Endodermal cell (in vitro differentiated cells): ENCODE measurements around the gene C8B. TPM values are rescaled to one million over a fixed set of nuclear protein-coding genes. Genes with fewer than 3 reads are reported as not detected.

Experiments used
- DNase-seq: peaks from one replicate; pipeline ENCODE4 v3.0.0-alpha.2; 2017
- H3K27ac ChIP-seq: 2 replicates; pipeline ENCODE4 v1.5.1; 2013; ENCODE audit warnings: mild to moderate bottlenecking, low read depth, low read length, moderate library complexity
- H3K27me3 ChIP-seq: 2 replicates; pipeline ENCODE4 v1.6.1; 2013; ENCODE audit warnings: mild to moderate bottlenecking, low read length, moderate library complexity; ENCODE audit not compliant: insufficient read depth, control insufficient read depth, poor library complexity, severe bottlenecking
- H3K36me3 ChIP-seq: 2 replicates; pipeline ENCODE4 v1.7.0; 2013; ENCODE audit warnings: mild to moderate bottlenecking, low read length, moderate library complexity; ENCODE audit not compliant: control insufficient read depth, insufficient read depth
- H3K4me1 ChIP-seq: one replicate; pipeline ENCODE4 v1.7.0; 2013; ENCODE audit warnings: low read length; ENCODE audit not compliant: control insufficient read depth, insufficient read depth
- H3K4me3 ChIP-seq: 2 replicates; pipeline ENCODE4 v1.5.1; 2013; ENCODE audit warnings: mild to moderate bottlenecking, low read length, moderate library complexity
- H3K9ac ChIP-seq: 2 replicates; pipeline ENCODE4 v1.6.1; 2013; ENCODE audit warnings: mild to moderate bottlenecking, low read length, moderate library complexity; ENCODE audit not compliant: poor library complexity, severe bottlenecking; ENCODE audit errors: extremely low read depth
- H3K9me3 ChIP-seq: 2 replicates; pipeline ENCODE4 v1.6.1; 2013; ENCODE audit warnings: mild to moderate bottlenecking, low read length, moderate library complexity; ENCODE audit not compliant: control insufficient read depth
- H3K27ac Mint-ChIP-seq: 2 replicates; pipeline ENCODE4 v1.8.0; 2020; ENCODE audit warnings: mixed read lengths
- H3K27me3 Mint-ChIP-seq: 2 replicates; pipeline ENCODE4 v1.8.0; 2021; ENCODE audit warnings: mild to moderate bottlenecking, mixed read lengths; ENCODE audit not compliant: insufficient read depth
- H3K36me3 Mint-ChIP-seq: 2 replicates; pipeline ENCODE4 v1.8.0; 2020; ENCODE audit warnings: low read depth, mixed read lengths
- H3K4me1 Mint-ChIP-seq: 2 replicates; pipeline ENCODE4 v1.8.0; 2020; ENCODE audit warnings: mixed read lengths
- H3K4me3 Mint-ChIP-seq: 2 replicates; pipeline ENCODE4 v1.8.0; 2020; ENCODE audit warnings: mild to moderate bottlenecking, moderate library complexity, mixed read lengths
- H3K9me3 Mint-ChIP-seq: 2 replicates; pipeline ENCODE4 v1.8.0; 2020; ENCODE audit warnings: mild to moderate bottlenecking, mixed read lengths
- WGBS, 2 experiments: methylation state at CpG; one replicate each; pipeline versions ENCODE4 v1.1.5 to v1.1.7; 2013; ENCODE audit warnings: missing lambda C conversion rate in 2 of 2, mixed read lengths in 1 of 2; ENCODE audit not compliant: insufficient coverage in 1 of 2, insufficient read length in 1 of 2; 5-methylcytosine and 5-hydroxymethylcytosine counted together
- total RNA-seq, 2 donors: library from RNA; stranded (reverse); fragmentation: NEBNext Ultra II Directional in 1 of 2; extraction: Animal tissue kit (Norgen Biotek cat#: 25700) in 1 of 2; gene quantifications; 2 replicates in 1 of 2; 3 replicates in 1 of 2; pipeline ENCODE4 v1.2.1, GENCODE V29; 2021
- TF ChIP-seq, protein P1 (sequence below): fragments of 200-600 bp; sonication (generic); conservative IDR thresholded peaks from 2 replicates; pipeline ENCODE4 v1.5.0; 2021; ENCODE audit warnings: antibody characterized with exemption, mild to moderate bottlenecking

Gene C8B
- total RNA-seq, 2 donors from 2014 or later, result not detected

DNA sequence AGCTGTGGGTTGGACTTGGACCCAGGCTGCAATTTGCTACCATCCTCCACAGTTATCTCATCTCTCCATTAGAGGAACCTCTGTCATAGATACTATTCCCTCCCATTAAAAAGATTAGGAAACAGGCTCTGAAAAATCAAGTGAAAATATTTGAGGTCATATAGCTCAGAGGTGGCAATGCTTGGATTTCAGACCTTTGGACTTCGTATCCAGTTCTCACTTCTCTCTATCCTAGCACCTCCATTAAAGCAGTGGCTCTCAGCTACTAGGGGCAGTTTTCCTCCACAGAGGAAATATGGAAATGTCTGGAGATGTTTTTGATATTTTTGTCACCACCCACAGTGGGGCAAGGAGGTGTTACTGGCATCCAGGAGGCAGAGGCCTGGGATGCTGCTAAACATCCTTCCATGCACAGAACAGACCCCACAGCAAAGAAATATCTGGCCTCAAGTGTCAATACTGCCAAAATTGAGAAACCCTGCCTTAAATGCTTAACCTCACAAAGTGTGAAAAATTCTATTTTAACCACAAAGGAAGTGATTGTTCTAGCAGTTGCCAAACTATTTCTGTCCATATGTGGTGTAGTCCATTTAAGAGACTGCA, 57.1 kb downstream of the C8B start:
- Mint-ChIP-seq H3K4me3 (no peak overlapping the region), H3K27me3 (peaks cover 18% of the 10 kb centered on the region), H3K9me3 (no peaks in the 10 kb centered on the region), H3K4me1 (peaks cover 8% of the 10 kb centered on the region), H3K36me3 (no peaks in the 10 kb centered on the region), H3K27ac (no peak overlapping the region)
- peak; percentile 3 for DNase-seq
- 71 to 91% methylated on average over 1 of the region's 1 CpG for WGBS, 2 experiments
- Histone ChIP-seq H3K9ac (no peak overlapping the region), H3K27ac (no peak overlapping the region), H3K4me1 (peaks cover 12% of the 10 kb centered on the region), H3K36me3 (no peaks in the 10 kb centered on the region), H3K9me3 (no peaks in the 10 kb centered on the region), H3K27me3 (no peaks in the 10 kb centered on the region), H3K4me3 (no peak overlapping the region)
- TF ChIP-seq, protein P1, sequence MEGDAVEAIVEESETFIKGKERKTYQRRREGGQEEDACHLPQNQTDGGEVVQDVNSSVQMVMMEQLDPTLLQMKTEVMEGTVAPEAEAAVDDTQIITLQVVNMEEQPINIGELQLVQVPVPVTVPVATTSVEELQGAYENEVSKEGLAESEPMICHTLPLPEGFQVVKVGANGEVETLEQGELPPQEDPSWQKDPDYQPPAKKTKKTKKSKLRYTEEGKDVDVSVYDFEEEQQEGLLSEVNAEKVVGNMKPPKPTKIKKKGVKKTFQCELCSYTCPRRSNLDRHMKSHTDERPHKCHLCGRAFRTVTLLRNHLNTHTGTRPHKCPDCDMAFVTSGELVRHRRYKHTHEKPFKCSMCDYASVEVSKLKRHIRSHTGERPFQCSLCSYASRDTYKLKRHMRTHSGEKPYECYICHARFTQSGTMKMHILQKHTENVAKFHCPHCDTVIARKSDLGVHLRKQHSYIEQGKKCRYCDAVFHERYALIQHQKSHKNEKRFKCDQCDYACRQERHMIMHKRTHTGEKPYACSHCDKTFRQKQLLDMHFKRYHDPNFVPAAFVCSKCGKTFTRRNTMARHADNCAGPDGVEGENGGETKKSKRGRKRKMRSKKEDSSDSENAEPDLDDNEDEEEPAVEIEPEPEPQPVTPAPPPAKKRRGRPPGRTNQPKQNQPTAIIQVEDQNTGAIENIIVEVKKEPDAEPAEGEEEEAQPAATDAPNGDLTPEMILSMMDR, result no peak

DNA sequence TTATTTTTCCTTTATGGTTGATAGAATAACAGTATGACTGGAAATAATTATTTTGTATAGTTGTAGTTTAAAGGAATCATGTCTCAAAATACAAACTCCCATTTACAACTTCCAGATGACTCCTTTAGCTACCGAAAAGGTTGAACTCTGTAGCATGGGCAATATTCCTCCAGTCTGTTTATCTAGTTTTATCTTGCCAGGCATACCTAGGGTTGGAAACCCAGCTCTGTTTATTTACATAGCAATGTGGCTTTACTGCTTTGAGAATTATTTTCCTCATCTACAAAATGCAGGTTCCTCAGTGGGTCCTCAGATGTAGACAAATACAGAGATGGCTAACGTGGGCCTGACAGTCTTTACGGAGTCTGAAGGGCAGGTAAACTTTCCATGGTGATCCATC, 60.1 kb downstream of the C8B start:
- no peak overlapping the region for H3K4me3 Mint-ChIP-seq
- H3K9me3 Mint-ChIP-seq, result no peaks in the 10 kb centered on the region
- H3K36me3 Mint-ChIP-seq, result no peaks in the 10 kb centered on the region
- TF ChIP-seq, protein P1, result no peak
- H3K27me3 Mint-ChIP-seq, result peaks cover 22% of the 10 kb centered on the region
- Histone ChIP-seq H3K36me3 (no peaks in the 10 kb centered on the region), H3K27me3 (no peaks in the 10 kb centered on the region), H3K4me3 (no peak overlapping the region), H3K9ac (no peak overlapping the region), H3K9me3 (no peaks in the 10 kb centered on the region), H3K27ac (no peak overlapping the region), H3K4me1 (no peaks in the 10 kb centered on the region)
- DNase-seq, result no peak
- H3K4me1 Mint-ChIP-seq, result peaks cover 17% of the 10 kb centered on the region
- H3K27ac Mint-ChIP-seq, result no peak overlapping the region
- WGBS, 2 experiments, result 86 to 94% methylated on average over 3 of the region's 3 CpGs

DNA sequence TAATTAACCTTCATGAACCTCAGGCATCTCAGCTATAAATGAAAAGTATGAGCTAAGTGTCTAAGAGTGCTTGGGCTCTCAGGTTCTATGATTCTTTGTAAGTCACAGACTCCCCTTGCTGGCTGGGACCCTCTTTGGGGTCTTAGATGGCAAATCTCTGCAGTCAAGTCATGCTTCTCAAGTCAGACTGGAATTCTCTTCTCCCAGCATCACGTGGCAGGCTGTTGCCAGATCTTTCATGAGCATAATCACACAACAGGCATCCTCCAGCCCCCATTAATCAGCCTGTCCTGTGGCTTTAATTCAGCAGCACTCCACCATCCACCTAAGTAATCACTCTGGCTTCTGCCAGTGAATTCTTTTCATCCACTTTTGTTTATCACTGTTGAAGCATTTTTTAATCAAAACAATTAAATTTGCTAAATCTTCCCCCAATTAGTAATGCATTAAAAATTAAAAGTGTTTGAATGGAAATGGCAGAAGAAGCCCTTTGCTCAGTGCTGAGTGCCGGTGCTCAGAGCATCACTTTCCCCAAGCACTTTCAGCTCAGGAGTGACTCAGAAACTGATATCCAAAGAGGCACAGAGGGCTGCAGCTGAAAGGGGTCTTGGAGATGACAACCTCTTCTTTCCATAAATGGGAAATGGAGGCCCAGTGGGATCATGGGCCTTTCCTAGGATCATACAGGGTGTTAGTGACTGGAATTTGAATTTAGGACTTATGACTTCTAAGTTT, 61.0 kb downstream of the C8B start:
- Mint-ChIP-seq H3K27me3 (peaks cover 16% of the 10 kb centered on the region), H3K36me3 (no peaks in the 10 kb centered on the region), H3K4me1 (peaks cover 18% of the 10 kb centered on the region), H3K27ac (no peak overlapping the region), H3K9me3 (no peaks in the 10 kb centered on the region), H3K4me3 (no peak overlapping the region)
- DNase-seq, result no peak
- H3K36me3 ChIP-seq, result no peaks in the 10 kb centered on the region
- no peaks in the 10 kb centered on the region for H3K27me3 ChIP-seq
- H3K4me3 ChIP-seq, result no peak overlapping the region
- no peaks in the 10 kb centered on the region for H3K9me3 ChIP-seq
- H3K9ac ChIP-seq, result no peak overlapping the region
- TF ChIP-seq, protein P1, result no peak
- WGBS, 2 experiments, result 67 to 83% methylated on average over 2 of the region's 2 CpGs
- H3K27ac ChIP-seq, result peak overlapping the region; percentile 21
- no peaks in the 10 kb centered on the region for H3K4me1 ChIP-seq
